Endometrial microvascular endothelial cells (primary cell): ENCODE measurements around the gene ARPP19. TPM values are rescaled to one million over a fixed set of nuclear protein-coding genes. Genes with fewer than 3 reads are reported as not detected.
"Not testable (repeated sequence)": the region's sequence is repeated elsewhere in the genome, so short reads cannot be mapped to it uniquely, and the experiment has no call there.

Source experiments
- in situ Hi-C: cut with HindIII; loops from 2 replicates; pipeline ENCODE4 v1.10.0; 2017; ENCODE audit warnings: low sequenced_read_pairs, low pct_unique_long_range_greater_than_20kb; ENCODE audit errors: inconsistent ontology term
- total RNA-seq: library from RNA; depleted of rRNA; stranded (reverse); fragments of >200 nt; gene quantifications from one replicate; pipeline ENCODE4 v1.2.3, GENCODE V29; 2015; ENCODE audit errors: inconsistent ontology term

The ARPP19 gene
- total RNA-seq, 1 donor from 2014 or later = 123 TPM

DNA sequence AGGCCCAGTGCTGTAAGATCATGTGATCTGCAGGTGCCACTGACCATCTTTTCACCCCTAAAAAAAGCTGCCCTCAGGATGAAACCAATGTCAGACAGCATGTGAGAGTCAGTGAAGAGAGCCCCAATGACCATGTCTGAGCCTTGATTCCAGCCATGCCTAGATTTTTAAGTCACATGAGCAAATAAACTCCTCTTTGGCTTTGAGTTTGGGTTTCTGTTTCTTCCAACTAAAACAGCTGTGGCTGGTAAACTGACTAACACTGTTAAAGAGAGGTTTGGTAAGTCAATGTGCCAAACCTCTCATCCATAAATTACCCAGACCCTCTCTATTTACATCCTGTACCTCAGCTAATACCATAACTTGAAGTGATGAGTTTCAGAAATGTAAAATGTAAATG is 48.4 kb downstream of the ARPP19 start:
- in situ Hi-C loops = no loop called here

DNA sequence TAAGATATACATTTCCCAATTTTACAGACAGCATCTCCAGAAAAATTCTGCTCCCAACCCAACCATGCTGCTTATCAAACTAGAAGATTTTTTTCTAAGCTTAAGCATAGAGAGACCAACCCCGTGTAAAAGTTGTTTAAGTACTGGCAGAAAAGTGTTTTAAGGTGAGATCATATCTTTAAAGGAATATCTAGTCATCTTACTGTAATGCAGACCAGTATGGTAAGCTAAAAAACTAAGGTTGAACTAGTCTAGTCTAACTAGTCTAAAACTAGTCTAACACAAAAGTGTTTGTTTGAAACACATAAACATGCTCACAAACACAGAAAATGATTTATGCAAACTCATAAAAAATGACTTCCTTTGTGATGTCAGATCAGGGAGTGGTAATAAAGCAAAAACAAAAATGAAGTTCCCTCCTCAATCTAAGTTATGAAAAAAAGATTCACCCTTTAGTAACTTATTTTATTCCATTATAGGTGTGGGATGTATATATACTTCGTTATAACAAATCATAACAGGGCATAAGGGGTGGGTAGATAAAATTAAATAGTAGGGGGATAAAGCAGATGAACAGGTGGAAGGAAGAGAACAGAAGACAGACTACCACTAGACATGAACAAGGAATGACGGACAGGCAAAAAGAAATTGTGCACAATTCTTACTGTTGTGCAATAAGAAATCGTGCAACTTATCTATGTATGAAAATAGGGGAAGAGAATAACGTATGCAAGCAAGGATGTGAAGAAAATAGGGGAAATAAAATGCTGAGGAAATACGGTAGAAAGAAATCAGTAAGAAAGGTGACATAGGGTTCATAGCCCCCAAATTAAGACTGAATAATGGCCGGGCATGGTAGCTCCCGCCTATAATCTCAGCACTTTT is 50.1 kb downstream of the ARPP19 start:
- in situ Hi-C loops = no loop called here

- in situ Hi-C loops = no loop called here
These were observed 51.8 kb downstream of the ARPP19 start for GRCh38 chr15:52517014-52517413.

DNA sequence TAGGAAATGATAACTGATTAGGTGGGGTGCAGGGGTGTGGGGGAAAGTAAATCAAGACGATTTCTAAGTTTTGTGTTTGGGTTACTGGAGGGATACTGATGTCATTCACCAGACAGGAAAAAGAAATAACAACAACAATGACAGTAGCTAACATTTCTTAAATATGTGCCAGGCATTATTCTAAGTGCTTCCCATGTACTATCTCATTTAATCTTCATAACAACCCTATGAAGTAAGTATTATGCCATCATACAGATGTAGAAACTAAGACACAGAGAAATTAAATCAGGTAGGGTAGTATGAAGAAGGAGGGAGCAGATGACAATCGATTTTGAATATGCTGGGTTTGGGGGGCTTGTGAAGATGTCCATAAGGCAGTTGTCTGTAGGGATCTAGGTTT is 53.5 kb downstream of the ARPP19 start:
- in situ Hi-C loops = no loop called here

GRCh38 chr15:52514482-52514881 is 54.3 kb downstream of the ARPP19 start:
- in situ Hi-C loops = no loop called here

- in situ Hi-C loops = not testable (repeated sequence)
These were observed 56.0 kb downstream of the ARPP19 start for GRCh38 chr15:52512869-52513268.

DNA sequence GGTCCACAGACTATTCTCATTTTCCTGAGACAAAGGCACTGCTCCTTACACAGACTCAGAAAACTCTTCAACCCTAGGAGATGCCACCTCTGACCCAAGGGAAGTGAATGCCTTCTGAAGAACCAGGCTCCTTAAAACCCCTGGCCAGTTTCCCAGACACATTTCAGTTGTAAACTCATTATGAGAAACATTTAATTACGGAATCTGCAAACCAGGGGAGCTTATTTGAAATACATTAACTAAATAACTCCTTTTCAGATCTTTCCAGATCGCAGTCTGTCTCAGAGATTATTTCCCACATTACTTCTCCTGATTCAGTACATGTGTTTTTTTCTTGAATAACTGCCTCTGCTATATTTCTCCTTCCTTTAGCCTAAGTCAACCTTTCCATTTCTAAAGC is 57.7 kb downstream of the ARPP19 start:
- in situ Hi-C loops = no loop called here

GRCh38 chr15:52509500-52510245 is 59.2 kb downstream of the ARPP19 start:
- in situ Hi-C loops = no loop called here

GRCh38 chr15:52506549-52506948 is 62.3 kb downstream of the ARPP19 start:
- in situ Hi-C loops = no loop called here

- in situ Hi-C loops = no loop called here
These were observed 63.7 kb downstream of the ARPP19 start for GRCh38 chr15:52505151-52505550.

DNA sequence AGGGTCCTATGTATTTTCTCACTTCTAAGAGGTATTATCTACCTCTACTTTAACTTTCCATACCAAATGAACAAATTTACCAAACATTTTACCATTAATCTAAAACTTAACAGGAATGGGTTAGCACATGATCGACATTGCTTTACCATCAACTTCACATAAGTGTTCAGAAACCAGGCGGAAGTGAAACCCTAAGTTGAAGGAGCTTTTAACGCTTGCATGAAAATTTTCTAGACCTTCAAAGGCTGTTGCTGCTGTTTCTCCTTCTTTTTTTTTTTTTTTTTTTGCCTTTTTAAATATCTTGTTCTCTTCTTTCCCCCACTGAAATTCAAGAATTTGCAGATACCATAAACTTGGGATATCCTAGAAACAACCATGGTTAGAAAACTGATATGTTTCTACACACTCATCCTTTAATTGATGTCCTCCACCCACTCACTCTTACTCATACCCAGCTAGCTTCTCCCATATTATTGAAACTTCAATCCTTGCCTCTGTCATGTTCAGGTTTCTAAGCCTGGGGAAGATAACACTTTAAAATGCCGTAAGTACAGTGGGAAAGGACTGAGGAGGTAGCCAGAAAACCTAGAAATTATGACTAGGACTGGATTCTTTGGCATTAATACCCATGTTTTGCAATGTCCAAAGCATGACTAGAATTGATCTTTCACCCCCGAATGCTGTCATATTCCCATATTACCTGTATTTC is 64.9 kb downstream of the ARPP19 start:
- in situ Hi-C loops = no loop called here

- in situ Hi-C loops = no loop called here
These were observed 66.2 kb downstream of the ARPP19 start for GRCh38 chr15:52502608-52503007.

- in situ Hi-C loops = no loop called here
These were observed 69.3 kb downstream of the ARPP19 start for GRCh38 chr15:52499506-52499905.

DNA sequence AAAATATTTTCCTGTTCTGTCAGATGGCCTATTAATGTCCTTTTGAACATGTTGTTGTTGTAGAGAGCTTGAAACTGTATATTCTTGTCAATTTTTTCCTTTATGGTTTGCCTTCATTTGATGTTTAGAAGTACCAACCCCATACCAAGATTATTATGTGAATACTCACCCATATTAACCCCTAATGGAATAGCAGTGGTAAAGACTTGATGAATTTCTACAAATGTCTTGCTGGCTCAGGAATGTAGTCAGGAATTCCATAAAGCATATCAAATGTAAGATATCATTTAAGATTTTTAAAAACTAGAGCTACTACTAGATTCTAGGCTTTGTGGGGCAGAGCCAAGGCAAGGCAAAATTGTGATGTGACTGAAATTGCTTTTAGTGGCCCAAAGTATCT is 70.1 kb downstream of the ARPP19 start:
- in situ Hi-C loops = no loop called here

Other genes starting within 250 kb of the ARPP19 start
- gene MYO5A, start 40.1 kb downstream of the ARPP19 start, total RNA-seq = 75.4 TPM
- 11.2 TPM for gene ATOSA, start 110.4 kb upstream of the ARPP19 start, total RNA-seq
- gene ONECUT1, start 221.3 kb upstream of the ARPP19 start, total RNA-seq = not detected